ENCODE data around the gene DNER.

GRCh38 chr2:229514273-229514895 is 200.0 kb downstream of the DNER start:
- TF ChIP-seq CTCF (IDR thresholded peaks at IDR 0.05) (no peak), EZH2 (IDR thresholded peaks at IDR 0.05; ENCODE audit: borderline replicate concordance, insufficient read depth, low read depth, low read length, poor library complexity, severe bottlenecking) (no peak)
